HG03045 (cell line): ENCODE data around the gene OPA3.
"Not testable (repeated sequence)": the region's sequence is repeated elsewhere in the genome, so short reads cannot be mapped to it uniquely, and the experiment has no call there.

Experiments
- ATAC-seq: cut with Tn5 transposase; IDR thresholded peaks from one replicate; pipeline ENCODE4 v1.9.1; 2021; ENCODE audit warnings: mild to moderate bottlenecking, moderate library complexity; ENCODE audit not compliant: unreplicated experiment

Gene OPA3

DNA sequence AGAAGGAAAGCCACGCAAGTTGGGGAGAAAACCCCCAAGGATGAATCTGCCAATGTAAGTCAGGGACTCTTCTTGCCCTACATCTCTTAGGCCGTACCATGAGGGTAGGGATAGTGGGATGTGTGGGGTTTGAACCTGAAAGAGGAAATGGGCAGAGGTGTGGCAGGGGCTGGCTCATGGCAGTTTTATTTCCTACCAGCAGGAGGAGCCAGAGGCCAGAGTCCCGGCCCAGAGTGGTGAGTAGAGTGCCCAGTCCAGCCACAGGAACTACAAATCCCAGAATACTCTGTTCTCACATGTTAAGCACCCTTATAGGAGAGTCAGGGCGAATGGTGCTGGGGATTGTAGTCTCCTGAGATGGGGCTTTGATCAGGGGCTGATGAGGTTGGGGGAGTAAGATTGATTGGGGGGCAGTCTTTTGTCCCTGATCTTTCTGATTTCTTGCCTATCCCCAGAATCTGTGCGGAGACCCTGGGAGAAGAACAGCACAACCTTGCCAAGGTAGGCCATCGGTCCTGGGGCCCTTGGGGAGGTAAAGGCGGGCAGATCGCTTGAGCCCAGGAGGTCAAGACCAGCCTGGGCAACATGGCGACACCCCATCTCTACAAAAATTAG, 60.9 kb downstream of the OPA3 start:
- peak; percentile 72 for ATAC-seq

GRCh38 chr19:45522010-45522941, 62.3 kb downstream of the OPA3 start:
- no peak for ATAC-seq

- no peak for ATAC-seq
Observed at GRCh38 chr19:45518469-45518826, 66.2 kb downstream of the OPA3 start.

GRCh38 chr19:45517641-45518468, 66.7 kb downstream of the OPA3 start:
- ATAC-seq, result no peak

GRCh38 chr19:45517238-45517637, 67.4 kb downstream of the OPA3 start:
- no peak for ATAC-seq

DNA sequence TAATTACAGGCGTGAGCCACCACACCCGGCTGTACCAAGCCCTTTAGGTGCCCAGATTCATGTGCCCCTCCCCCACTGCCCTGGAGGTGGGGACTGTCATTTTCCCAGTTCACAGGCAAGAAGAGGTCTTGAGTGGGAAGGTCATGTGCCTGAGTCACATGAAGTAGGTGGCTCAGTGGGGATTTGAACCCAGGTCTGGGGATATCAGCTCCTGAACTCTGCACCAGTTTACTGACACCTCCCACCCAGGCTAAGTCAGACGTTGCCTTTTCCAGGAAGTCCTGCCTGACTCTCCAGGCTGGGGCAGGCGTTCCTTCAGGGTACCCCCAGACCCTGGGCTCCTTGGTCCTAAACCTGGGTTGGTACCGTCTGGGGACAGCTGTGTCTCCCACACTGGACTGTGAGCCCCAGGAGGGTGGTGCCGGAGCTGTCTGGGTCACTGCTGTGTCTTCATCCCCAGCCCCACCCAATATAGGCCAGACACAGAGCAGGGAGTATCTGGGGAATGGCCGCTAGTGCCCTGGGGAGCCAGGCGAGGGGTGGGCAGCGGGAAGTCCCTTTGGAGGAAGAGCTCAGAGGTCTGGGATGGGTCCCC, 68.7 kb downstream of the OPA3 start:
- no peak for ATAC-seq

- ATAC-seq, result no peak
Observed at GRCh38 chr19:45515081-45515624, 69.4 kb downstream of the OPA3 start.

DNA sequence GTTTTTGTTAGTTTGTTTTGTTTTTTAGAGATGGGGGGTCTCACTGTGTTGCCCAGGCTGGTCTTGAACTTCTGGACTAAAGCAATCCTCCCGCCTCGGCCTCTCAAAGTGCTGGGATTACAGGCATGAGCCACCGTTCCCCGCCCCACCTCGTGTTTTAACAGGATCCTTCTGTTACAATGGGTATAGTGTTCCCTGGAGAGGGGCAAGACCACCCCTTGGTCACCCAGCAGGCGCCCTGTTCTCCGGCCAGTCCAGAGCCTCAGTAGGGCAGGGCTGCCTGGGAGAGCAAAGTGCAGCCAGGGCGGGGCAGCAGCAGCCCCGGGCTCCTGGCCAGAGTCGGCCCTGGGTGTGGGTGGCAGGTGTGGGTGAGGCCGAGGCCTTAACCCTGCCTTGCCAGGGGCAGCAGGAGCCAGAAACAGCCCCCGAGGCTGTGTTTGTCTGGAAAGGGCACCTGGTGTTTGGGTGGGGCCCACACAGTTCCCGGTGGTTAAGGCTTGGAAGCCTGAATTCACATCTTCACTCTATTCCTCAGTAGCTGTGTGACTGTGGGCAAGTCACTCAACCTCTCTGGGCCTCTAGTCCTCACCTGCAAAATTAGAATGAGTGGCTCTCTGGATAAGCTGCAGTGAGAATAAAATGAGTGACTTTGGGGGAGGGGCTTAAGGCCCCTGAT, 70.1 kb downstream of the OPA3 start:
- ATAC-seq, result no peak

DNA sequence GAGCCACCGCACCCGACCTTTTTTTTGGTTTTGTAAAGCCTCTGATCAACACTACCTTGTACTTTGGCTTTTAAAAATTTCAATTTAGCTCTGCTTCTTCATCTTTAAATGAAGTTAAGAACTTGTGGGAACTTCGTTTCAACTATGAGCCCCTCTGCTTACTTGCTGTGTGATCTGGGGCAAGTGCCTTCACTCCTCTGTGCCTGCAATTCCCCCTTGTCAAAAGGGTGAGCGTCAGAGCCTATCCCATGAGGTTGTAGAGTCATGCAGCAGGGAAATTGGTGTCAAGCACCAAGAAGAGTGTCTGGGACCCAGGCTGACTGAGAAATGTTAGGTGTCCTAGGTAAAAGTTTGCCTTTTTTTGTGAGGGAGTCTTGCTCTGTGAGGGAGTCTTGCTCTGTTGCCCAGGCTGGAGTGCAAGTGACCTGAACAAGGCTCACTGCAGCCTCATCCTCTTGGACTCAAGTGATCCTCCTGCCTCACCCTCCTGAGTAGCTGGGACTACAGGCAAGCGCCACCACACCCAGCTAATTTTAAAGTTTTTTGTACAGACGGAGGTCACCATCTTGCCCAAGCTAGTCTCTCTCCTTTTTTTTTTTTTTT, 71.6 kb downstream of the OPA3 start:
- ATAC-seq, result no peak

GRCh38 chr19:45511074-45511473, 73.5 kb downstream of the OPA3 start:
- ATAC-seq, result no peak

GRCh38 chr19:45510352-45510751, 74.2 kb downstream of the OPA3 start:
- ATAC-seq, result not testable (repeated sequence)

GRCh38 chr19:45509692-45510015, 74.9 kb downstream of the OPA3 start:
- ATAC-seq, result no peak

GRCh38 chr19:45508861-45509691, 75.5 kb downstream of the OPA3 start:
- ATAC-seq, result no peak

DNA sequence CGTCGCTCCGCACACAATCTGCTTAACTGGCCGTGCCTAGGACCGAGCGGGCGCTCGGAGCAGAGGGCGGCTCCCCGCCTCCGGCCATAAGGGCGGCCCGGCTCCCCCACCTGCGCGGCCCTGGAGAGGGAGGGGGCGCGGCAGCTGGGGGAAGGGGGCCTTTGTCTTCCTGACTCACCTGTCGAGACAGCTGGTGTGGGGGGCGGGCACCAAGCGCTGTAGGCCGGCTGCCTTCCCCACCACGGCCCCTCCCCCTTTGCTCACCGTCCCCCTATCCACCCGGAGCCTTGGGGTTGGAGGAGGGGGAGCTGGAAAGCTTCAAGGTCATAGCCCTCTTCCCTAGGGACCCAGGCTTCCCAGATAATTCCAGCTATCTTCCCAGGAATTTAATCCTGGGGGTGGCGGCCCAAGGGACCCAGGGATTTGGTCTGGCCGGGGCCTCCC, 76.2 kb downstream of the OPA3 start:
- ATAC-seq, result no peak

GRCh38 chr19:45507872-45508416, 76.7 kb downstream of the OPA3 start:
- ATAC-seq, result no peak

DNA sequence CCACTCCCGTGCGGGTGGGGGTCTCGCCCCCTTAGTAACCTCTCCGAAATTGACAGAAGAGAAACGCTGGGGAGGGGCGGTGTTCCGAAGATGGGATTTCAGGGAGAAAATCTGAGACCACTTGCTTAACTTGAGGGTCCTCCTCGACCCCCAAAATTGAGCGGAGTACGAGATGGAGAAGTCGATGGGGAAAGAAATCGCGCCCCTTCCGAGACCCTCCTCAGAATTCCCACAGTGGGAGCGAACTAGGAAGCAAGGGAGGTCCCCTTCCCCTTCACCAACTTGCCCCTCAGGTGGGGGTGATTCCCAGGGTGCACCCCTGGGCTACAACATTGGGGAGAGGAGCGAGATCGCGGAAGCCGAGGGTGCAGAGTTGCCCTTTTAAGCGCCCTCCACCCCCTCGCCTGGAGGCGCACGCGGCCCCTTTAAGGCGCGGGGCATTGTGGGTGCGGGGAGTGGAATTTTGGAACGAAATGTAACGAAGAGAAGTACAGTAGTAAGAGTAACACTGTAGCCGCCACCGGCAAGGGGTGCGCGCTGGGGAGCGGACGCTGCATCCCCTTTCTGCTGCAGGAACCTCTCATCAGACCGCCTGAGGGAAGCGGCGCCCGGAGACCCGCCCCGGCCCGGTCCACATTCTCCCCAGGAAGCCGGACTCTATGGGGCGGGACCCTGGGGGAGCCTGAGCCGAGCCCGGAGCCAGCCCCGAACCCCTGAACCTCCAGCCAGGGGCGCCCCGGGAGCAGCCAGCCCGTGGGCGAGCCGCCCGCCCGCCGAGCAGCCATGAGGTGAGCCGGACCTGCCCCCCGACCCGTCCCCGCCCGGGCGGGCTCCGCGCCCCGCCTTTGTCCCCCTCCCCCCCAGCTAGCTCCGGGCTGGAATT, 77.4 kb downstream of the OPA3 start, which contains the start of gene VASP:
Gene VASP, plus strand, starts transcription at position 491 of the 883 bp plus-strand sequence. Its CDS starts 293 bp downstream, at position 784.
- ATAC-seq, result peak; percentile 48

DNA sequence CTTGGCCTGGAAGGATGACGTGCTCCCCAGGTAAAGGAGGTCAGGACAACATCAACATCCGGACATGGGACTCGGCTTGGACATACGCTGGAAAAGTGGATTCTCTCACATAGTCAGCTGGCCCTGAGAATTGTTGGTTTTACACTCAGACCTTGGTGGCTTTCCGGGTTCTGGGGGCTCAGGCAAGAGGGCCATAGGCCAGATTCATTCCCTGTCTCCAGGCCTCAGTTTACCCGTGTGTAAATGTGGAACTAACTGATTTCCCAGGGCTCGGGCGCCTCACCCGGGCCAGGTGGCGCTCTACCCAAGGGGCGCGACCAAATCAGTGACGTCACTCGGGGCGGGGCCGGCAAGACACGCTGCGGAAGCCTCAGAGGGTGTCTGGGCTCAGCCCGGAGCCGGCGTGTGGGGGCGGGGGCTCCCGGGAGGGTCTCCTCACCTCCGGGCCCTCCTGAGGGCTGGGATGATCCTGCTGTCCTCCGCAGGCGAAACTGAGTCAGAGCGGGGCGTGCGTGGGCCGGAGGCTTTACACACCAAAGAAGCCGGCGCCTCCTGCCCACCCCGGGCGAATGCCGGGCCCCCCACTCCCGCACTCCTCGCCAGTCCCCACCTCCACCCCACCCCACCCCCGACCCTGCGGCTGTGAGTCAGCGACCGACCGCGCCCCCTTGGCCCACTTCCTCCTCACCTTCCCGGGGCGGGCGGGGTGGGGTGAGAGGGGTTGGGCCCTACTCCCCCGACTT, 78.2 kb downstream of the OPA3 start:
- ATAC-seq, result peak; percentile 56
